Measurements from ENCODE around the gene OXSM.

GRCh38 chr3:25749031-25749581 lies 40.8 kb upstream of the OXSM start:
- TF ChIP-seq CTCF (IDR thresholded peaks at IDR 0.05; ENCODE audit: insufficient read depth, low read length): no peak
- no peak for TF ChIP-seq POLR2AphosphoS5 (IDR thresholded peaks at IDR 0.05; ENCODE audit: low read depth)
- TF ChIP-seq GABPA (IDR thresholded peaks at IDR 0.05; ENCODE audit: low read depth): no peak
- TF ChIP-seq SPI1 (IDR thresholded peaks at IDR 0.05; ENCODE audit: borderline replicate concordance, low read depth): no peak
